ENCODE measurements around the gene PROX1.
A peak's percentile ranks its signal among the peaks of the same experiment; 100 is the strongest.

PROX1 gene

DNA sequence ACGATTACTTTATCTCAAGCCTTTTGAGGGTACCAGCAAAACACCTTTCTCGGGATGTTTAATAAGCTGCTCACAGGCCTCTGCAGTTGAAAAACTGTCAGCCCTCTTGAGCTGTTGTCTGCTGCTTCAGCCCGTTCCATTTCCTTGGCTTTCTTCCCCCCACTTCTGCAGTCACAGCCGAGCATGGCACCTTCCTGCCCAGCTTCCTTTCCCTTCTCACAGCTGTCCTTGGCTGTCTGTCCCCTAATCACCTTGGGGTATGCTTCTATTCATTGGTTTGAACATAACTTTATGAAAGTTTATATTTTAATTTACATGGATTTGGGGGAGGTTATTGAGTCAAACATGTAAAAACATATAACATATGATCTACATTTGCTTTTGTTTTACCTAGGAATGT is 6.9 kb upstream of the PROX1 start:
- DNase-seq (ENCODE audit: low spot score) = no peak

DNA sequence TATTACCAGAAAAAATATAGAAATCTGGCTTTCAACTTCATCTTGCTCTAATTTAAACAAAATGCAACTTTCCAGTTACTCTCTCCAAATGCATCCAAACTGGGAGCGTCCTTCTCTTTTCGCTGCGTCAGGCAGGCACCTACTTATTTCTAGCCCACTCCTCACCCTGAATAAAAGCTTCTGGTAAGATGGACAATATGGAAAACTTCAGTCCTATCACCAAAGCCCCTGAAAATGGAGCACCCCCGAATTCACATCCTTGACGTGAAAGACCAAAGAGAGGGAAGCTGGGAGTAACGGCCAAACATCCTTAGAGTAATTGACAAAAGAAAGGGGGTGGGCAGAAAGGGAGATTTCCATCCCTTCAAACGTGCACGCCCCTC is 5.5 kb upstream of the PROX1 start:
- no peak for DNase-seq (ENCODE audit: low spot score)

DNA sequence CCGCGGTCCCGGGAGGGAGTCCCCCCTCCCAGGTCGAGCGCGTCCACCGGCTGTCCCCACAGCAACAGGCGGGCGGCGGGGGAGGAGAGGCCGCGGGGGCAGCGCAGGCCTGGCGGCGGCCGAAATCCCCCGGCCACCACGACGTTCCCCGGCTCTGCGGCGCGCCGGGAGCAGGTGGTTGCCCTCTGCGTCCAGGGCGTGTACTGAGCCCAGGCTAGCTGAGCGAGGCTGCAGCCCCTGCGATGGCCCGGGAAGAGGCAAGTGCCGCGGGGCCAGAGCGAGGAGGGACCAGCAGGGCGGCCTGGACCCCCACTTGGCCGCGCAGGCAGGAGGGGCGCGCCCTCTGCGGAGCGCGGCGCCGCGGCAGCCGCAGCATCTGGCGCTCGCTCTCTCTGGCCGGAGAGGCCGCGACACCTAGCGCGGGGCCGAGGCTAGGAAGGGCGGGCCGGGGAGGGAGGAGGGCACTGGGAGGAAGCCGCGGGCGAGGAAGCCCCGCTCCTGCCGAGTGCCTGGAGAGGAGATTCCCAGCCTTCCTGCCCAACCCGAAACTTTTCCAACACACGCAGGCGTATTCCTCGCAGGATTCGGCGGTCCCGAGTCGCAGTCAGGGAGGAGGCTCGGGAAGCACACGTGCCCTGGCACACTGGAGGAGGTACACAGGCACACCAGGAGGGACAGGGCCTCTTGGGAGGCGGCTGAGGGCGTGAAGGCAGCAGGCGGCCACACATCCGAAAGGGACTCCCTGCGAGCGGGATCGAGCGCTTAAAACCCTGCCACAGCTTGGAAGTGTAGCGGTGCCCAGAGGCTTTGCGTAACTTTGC is 4.9 kb upstream of the PROX1 start:
- no peak for DNase-seq (ENCODE audit: low spot score)

- DNase-seq (ENCODE audit: low spot score) = no peak
These were observed 4.0 kb upstream of the PROX1 start for GRCh38 chr1:213983493-213984386.

DNA sequence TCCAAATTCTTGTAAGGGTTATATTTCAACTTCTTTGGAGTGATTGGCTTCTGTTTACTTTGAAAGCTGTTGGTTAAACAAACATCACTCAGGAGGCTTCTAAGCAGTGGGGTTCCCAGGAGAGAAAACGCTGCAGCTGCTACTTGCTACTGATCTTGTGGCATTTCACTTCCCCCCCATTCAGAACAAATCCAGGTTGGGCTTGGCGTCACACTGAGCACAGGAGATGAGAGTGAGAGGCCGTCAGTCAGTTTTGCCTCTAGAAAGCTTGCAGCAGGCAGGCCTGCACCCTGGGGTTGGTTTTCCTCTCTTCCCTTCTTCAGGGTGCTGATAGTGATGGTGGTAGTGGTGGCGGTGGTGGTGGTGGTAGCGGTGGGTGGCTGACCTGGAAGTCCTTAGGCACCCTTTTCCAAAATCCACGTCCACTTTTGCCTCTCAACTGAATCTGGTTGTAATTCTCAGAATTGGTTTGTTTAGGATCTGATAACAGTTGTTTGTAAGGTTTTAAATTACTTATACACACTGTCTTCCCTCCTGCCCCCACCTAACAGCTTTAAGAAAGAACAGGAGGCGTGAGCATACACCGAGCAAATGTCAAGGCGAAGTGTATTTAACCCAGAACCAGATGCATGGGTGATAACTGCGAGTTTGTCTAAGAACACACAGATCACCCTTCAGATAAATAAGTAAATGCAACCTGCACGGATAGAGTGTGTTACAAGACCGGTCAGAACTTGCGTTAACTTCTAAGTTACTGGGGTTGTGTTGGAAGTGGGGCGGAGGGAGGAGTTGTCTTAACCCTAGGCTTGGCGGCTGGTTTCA is 3.2 kb upstream of the PROX1 start:
- no peak for DNase-seq (ENCODE audit: low spot score)

DNA sequence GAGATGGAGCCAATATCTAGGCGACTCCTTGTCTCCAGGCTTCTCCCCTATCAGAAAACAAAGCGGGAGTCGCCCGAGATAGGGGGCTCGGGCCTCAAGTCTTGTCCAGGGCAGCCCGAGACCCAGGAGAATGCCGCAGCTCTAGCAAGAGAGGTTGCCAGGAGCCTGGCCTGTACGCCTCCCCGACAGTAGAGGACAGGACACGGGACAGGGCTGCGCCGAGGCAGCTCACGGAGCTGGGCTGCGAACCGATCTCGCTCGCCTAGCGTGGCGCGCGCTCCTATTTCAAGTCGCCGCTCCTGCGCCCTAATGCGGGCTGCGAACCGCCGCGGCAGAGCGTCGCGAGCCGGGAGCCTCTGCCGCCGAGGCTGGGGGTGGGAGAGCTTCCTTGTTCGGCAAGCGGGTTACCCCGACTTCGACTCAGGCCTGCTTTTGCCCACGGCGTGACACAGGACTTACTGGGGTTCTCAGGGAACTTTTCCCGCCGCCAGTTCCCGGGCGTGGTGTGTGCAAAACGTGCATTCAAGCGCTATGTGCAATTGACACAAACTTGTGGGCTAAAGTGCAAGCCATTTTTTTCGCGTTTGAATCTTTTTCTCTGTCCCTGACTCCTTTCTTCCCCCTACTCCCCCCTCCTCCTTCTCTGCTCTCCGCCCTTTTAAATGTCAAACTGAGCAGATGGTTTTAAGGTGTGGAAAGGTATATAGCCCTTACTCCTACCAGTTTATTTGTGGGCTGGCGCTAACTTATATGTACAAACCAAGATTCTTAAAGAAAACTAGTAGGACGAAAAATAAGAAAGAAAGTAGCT is 2.4 kb upstream of the PROX1 start:
- DNase-seq (ENCODE audit: low spot score) = no peak

DNA sequence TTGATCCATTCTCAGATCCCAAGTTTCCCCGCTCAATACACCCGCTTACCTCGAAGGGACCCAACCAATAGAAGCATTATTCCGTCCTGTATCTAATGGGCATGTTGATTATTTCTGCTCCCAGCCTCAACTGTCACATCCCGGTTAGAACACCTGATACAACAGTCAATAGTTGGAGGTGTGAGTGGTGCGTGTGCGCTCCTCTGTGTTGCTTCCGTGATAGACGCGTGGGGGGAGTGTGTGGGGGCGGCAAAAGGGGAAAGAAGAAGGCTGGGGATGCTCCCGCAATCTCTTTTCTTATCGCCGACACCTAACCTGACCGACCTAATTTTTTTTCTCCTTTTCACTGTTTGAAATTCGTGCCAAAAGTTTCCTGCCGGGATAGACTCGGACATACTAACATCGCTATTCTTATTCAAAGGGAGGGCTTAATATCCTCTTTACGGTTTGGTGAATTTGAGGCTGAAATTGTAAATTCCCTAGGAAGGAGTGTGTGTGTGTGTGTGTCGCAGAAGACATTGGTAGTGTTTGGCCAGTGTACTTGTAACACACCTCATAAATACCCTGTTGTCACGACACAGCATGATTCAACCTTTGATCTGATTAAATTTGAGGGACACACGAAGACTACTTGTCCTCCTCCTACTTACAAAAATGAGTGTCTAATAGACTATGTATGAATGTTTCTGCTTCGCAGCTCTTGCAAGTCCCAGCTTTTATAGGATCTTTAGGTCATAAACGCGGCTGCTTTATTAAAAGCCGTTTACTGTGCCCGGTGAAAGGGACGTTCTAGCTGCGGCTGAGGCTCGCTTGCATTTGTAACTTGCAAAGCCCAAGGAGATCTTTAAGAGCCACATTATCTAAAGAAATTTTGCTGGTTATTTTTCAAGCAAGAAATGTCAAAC is 1.5 kb upstream of the PROX1 start:
- no peak for DNase-seq (ENCODE audit: low spot score)

DNA sequence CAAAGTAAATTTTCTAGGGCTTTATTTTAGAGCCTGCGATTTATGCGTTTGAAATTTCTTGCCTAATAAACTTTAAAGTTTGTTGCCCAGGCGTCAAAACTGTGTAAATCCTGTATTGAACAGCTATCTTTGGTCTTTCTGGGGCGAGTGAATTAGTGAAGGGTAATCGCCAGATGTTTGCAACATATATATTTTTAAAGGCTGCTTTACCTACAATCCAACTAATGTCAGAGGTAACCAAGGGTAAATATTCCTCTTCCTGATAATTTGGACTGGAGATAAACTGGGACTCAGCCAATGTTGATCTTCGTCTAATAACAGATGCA is 885 bp upstream of the PROX1 start:
- DNase-seq (ENCODE audit: low spot score) = no peak

GRCh38 chr1:213987422-213987926 is 299 bp upstream of the PROX1 start:
- DNase-seq (ENCODE audit: low spot score) = peak; percentile 69

DNA sequence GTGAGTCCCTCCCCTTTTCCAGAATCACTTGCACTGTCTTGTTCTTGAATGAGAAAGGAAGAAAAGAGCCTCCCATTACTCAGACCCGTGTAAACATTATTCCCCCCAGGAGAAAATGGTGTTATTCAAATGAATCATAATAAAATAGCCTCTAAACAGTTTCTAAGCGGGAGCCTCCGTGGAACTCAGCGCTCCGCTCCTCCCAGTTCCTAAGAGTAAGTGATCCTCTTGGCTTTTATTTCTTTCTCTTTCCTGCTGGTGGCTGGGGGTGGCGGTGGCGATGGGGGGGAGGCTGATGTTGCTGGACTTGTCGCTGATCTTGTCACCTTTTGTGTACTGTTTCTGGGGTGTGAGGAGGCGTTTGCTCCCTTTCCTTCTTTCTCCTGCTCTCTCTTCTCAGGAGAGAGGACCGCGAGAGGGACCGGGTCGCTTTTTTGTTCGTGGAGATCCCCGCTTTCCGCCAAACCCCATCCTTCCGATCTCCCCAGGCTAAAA is 781 bp downstream of the PROX1 start:
- DNase-seq (ENCODE audit: low spot score) = no peak

- DNase-seq (ENCODE audit: low spot score) = no peak
These were observed 1.5 kb downstream of the PROX1 start for GRCh38 chr1:213989002-213989855.

GRCh38 chr1:213993929-213994328 is 6.2 kb downstream of the PROX1 start:
- no peak for DNase-seq (ENCODE audit: low spot score)

- DNase-seq (ENCODE audit: low spot score) = no peak
These were observed 7.1 kb downstream of the PROX1 start for GRCh38 chr1:213994888-213995287.

- DNase-seq (ENCODE audit: low spot score) = no peak
These were observed 7.8 kb downstream of the PROX1 start for GRCh38 chr1:213995603-213996002.

GRCh38 chr1:213996320-213997037 is 8.7 kb downstream of the PROX1 start:
- peak; percentile 77 for DNase-seq (ENCODE audit: low spot score)

DNA sequence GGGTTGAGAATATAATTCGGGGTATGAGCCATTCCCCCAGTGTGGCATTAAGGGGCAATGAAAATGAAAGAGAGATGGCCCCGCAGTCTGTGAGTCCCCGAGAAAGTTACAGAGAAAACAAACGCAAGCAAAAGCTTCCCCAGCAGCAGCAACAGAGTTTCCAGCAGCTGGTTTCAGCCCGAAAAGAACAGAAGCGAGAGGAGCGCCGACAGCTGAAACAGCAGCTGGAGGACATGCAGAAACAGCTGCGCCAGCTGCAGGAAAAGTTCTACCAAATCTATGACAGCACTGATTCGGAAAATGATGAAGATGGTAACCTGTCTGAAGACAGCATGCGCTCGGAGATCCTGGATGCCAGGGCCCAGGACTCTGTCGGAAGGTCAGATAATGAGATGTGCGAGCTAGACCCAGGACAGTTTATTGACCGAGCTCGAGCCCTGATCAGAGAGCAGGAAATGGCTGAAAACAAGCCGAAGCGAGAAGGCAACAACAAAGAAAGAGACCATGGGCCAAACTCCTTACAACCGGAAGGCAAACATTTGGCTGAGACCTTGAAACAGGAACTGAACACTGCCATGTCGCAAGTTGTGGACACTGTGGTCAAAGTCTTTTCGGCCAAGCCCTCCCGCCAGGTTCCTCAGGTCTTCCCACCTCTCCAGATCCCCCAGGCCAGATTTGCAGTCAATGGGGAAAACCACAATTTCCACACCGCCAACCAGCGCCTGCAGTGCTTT is 9.4 kb downstream of the PROX1 start:
- peak; percentile 64 for DNase-seq (ENCODE audit: low spot score)

GRCh38 chr1:213997772-213998107 is 10.0 kb downstream of the PROX1 start:
- no peak for DNase-seq (ENCODE audit: low spot score)

DNA sequence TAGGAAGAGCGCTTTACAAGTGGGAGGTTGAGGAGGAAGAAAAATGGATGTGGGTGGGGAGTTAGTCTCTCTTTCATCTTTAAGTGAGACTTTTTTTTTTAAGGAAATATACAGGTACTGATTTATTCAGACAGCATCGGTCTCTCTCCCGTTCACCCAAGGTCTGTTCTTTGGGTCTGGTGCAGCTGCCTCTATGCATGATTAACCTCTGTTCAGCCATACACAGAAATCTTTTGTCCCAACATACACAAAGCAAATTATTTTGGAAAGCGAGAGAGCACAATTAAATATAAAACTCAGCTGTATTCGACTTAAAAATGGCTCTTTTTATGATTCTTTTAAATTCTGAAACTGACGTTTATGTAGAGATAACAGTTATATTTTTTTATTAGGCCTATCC is 11.0 kb downstream of the PROX1 start:
- DNase-seq (ENCODE audit: low spot score) = no peak

Data from Ammon's horn (tissue), 1 donor.